HG02642 (cell line): ENCODE results near the gene ADORA2B.
"Not testable (repeated sequence)": the region's sequence is repeated elsewhere in the genome, so short reads cannot be mapped to it uniquely, and the experiment has no call there.

Source experiments
- ATAC-seq: cut with Tn5 transposase; IDR thresholded peaks from one replicate; pipeline ENCODE4 v1.9.1; 2021; ENCODE audit warnings: mild to moderate bottlenecking; ENCODE audit not compliant: unreplicated experiment, poor library complexity

ADORA2B gene

DNA sequence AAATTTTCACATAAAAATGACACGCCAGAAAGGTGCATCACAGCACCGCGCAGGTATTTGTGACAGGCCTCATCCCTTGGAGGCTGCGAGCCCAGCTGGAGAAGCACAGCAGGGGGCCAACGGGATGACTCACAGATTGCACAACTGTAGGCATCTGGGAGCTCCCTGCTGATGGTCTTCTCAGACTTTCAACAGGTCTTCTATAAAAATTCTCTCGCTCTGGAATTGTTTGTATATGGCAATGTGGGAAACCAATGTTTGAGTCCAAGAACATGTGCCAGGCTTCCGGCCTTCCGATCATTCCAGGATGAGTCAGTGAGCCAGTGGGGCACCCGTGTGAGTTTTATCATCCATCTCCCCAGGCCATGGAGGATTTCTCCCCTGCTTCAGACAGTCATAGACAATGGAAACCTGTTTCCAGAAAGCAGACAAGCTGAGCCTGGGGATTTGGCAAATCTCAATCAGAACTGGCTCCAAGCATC, 24.1 kb upstream of the ADORA2B start:
- no peak for ATAC-seq

DNA sequence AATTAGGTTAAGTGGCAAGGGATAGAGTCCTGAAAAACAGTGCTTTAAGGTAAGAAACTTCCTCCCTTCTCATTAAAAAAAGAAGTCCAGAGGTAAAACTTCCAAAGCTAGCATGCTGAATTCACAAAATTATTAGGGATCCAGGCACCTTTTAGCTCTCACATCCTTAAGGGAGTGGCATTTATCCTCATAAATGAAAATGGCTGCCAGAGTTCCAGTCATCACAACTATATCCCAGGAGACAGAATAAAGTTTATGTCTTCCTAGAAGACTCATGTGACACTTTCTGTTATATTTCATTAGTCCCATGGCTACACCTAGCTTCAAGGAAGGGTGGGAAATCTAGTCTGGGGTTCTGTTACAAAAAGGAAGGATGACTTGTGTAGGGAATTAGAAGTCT, 23.3 kb upstream of the ADORA2B start:
- ATAC-seq: no peak

DNA sequence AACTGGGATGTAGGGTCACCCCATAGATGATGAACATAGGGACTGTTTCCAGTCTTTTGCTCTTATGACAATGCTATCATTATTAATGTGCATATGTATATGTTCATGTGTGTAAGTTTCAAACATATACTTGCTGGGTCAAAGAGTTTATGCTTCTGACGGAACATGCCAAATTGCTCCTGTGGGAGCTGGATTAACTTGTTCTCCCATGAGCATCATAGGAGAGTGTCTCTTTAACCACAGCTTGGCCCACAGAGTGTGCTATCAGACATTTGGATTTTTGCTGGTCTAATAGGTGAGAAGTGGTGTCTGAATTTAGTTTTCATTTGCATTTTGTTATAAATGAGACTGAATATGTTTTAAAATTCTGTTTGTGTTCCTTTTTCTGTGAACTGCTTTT, 22.3 kb upstream of the ADORA2B start:
- ATAC-seq: no peak

DNA sequence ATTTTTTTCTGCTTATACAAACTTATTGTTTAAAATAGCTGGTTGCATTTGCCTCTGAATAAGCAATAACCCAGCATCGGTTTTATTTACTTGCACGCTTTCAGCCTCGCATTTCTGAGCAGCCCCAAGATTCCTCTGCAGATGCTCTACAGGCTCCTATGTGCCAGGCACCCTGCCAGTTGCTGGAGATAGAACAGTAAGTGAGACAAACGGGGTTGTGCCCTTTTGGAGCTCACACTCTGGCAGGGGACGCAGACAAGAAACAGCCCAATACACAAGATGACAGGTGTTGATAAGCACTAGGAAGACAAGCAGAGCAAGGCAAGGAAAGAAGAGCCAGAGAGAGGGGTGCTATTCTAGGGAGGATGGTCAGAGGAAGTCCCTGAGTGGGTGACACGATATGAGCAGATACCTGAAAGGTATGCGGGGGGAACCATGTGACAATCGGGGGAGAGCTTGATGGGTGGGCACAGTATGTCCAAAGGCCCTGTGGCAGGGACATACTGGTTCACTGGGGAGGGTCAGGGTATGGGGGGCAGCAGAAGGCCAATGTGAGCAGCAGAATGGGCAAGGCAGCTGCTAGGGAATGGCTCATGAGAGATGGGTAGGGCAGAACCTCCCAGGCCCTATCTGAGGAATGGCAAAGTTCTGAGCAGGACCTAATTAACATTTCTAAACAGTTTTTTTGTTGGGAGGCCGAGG, 18.7 kb upstream of the ADORA2B start:
- no peak for ATAC-seq

DNA sequence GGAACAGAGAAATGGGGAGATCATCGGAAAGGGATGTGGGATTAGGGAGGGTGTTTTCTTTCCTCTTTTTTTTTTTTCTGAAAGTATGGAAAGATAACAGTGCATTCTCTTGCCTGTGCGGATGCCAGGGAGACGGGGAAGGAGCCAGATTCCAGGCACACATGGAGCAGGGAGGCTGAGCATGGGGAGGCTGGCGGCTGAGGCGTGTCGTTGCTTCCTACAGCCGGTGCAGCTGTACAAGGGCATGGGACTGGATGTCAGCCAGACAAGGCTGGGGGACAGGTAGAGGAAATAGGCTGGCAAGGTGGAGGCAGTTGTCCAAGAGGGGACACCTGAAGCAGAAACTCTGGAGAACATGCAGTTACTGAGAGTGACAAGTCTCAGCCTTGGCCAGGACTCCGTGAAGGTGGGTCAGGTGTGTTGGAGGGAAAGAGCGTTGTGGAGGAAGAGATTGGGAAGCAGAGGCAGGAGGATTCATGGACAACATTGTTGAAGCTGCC, 16.6 kb upstream of the ADORA2B start:
- no peak for ATAC-seq

DNA sequence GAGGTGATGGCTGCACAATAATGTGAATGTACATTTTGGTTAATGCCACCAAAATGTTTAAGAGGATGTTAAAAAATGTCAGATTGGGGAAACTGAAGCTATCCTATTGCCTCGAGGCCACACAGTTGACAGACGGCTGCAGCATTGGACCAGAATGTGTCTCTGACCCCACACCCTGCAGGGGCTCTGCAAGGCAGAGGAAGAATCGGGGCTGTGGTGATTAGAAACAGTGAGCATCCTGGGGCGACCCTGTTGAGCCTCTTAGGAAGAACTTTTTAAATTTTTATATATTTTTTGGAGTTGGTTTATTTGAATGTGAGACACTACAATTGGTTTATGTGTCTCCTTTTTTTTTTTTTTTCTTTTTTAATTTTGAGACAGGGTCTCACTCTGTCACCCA, 15.0 kb upstream of the ADORA2B start:
- ATAC-seq: no peak

DNA sequence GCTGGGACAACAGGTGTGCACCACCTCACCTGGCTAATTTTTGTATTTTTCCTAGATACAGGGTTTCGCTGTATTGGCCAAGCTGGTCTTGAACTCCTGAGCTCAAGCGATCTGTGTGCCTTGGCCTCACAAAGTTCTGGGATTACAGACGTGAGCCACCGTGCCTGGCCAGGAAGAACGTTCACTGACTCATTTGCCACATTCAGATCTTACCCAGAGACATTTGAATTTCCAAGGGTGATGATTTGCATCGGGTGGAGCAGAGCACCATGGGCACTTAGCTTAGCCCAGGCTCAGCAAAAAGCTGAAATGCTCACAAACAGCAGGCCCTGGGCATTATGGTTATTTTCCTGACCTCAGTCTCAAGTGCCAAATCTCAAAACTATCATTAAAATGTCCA, 14.5 kb upstream of the ADORA2B start:
- ATAC-seq: no peak

DNA sequence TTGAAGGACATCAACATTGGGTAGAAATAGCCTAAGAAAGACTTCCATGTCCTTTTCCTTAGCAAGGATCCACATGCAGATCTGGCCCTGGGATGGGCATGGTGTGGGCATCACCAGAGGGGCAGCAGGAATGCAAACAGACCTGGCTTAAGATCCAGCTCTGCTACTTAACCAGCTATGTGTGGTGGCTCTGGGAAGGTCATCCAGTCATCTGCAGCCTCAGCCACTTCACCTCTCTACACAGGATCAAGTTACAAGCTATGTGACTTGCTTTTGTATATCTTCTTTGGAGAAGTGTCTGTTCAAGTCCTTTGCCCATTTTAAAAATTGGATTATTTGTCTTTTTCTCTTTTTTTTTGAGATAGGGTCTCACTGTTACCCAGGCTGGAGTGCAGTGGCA, 13.5 kb upstream of the ADORA2B start:
- no peak for ATAC-seq

DNA sequence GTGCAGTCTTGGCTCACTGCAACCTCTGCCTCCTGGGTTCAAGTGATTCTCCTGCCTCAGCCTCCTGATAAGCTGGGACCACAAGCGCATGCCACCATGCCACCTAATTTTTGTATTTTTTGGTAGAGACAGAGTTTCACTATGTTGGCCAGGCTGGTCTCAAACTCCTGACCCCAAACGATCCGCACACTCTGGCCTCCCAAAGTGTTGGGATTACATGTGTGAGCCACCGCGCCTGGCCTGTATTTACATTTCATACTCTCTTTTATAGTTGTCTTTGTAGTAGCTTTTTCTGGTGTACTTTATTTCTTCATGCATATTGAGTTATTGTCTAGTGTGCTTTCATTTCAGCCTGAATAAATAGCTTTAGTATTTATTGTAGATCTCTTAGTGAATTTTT, 10.1 kb upstream of the ADORA2B start:
- ATAC-seq: no peak

DNA sequence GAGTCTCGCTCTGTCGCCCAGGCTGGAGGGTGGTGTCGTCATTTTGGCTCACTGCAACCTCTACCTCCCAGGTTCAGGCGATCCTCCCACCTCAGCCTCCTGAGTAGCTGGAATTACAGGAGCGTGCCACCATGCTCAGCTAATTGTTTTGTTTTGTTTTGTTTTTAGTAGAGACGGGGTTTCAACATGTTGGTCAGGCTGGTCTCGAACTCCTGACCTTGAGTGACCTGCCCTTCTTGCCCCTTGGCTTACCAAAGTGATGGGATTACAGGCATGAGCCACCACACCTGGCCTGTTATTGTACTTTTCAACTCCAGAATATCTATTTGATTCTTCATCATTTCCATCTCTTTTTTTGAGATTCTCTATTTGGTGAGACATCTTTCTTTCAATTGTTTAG, 9.0 kb upstream of the ADORA2B start:
- ATAC-seq: no peak

DNA sequence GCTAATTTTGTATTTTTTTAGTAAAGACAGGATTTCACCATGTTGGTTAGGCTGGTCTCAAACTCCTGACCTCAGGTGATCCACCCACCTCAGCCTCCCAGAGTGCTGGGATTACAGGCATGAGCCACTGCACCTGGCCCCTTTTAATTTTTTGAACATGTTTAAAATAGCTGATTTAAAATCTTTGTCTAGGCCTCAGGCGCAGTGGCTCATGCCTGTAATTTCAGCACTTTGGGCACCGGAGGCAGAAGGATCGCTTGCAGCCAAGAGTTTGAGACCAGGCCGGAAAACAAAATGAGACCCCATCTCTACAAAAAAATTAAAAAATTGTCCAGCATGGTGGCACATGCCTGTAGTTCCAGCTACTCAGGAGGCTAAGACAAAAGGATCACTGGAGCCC, 8.4 kb upstream of the ADORA2B start:
- ATAC-seq: not testable (repeated sequence)

DNA sequence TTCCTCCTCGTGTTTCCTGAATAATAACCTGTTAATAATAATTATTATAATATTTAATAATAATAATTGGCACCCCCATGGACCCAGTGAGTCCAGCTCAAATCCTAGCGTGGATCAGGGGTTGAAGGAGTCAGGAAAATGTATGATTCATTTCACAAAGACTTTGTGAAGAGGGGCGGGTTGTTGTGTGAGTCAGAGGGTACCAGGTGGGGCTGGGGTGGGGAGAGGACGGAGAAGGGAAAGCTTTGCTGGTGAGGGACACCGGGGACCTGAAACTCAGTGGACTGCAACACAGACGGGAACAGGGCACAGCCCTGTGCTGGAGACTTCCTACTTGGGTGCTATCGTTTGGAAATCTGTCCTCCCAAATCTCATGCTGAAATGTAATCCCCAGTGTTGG, 3.1 kb upstream of the ADORA2B start:
- ATAC-seq: no peak

DNA sequence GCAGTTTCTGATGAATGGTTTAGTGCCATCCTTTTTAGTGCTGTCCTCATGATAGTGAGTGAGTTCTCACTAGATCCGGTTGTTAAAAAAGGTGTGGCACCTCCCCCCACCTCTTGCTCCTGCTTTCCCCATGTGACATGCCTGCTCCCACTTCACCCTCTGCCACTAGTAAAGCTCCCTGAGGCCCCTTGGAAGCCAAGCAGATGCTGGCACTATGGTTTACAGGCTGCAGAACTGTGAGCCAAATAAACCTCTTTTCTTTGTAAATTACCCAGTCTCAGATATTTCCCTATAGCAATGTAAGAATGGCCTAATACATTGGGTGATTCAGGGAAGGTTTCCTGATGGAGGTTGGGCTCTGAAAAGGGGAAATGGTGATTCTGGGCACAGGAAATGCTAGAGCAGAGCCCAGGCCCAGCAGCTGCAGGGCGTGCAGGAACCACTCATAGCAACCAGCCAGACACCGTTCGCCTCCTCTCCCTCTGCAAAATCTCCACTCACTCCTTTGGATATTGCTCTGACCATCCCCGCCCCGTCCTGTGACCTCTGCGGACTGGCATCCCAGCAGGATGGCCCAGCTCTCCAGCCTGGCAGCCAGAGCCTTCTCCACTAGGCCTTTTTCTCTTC, 2.6 kb upstream of the ADORA2B start:
- no peak for ATAC-seq

DNA sequence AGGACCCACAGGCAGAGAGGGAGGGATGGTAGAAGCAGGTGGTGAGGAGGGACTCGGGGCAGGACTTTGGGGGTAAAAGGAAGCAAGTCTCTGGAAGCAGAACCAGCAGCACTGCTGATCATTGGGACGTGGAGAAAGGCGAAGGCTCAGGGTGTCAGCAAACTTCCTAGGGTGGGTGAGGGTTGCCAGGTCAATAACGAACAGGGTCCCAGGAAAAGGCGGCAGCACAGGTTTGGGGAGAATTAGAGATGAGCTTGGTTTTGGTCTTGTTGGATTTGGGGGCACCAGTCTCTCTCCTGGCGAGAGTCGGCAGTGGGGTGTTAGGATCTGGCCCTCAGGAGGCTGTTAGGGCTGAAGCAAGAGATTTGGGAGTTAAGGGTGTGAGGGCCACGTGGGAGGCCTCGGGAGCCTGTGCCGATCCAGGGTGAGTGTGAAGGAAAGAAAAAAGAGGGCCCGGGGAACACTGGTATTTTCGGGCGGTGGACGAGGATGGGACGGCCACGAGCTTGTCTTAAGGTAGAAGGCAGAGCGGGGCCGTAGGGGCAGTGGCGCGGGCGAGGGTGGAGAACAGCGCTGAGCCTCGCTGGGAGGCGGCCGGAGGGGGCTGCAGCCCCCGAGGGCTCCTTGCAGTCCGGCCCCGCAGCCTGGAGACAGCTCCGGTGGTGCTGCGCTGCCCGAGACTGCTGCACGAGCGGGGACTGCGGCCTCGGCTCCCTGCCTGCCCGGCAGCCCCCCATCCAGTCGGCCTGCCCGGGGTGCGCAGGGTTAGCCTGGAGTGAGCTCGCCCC, 765 bp upstream of the ADORA2B start:
- no peak for ATAC-seq

DNA sequence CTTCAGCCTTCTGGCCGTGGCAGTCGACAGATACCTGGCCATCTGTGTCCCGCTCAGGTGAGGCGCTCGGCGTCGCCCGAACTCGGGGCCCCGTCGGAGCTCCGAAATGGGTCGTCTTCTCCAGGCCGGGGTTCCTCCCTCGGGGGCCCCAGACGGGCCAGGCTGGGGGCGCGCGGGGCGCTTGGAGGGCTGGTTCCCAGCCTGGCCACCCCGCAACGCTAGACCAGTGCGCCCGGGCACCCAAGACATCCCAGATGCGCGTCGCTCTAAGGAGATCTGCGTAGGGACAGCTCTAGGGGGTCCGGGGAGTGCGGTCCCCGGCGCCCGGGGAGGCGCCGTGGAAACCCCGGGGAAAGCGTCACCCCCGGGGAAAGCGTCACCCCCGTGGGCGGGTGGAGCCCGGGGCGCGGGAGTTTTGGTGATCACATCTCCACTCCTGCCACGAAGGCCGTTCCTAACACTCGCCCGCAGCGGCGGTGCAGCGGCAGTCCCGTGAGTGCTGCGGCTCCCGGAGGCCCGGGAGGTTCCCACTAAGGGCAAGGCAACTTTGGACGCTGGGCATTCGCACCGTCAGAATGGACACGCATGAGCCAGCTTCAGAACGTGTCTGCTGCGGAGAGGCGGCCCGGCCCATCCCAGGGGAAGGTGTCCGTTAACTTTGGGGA, 729 bp downstream of the ADORA2B start:
- ATAC-seq: peak; percentile 21

DNA sequence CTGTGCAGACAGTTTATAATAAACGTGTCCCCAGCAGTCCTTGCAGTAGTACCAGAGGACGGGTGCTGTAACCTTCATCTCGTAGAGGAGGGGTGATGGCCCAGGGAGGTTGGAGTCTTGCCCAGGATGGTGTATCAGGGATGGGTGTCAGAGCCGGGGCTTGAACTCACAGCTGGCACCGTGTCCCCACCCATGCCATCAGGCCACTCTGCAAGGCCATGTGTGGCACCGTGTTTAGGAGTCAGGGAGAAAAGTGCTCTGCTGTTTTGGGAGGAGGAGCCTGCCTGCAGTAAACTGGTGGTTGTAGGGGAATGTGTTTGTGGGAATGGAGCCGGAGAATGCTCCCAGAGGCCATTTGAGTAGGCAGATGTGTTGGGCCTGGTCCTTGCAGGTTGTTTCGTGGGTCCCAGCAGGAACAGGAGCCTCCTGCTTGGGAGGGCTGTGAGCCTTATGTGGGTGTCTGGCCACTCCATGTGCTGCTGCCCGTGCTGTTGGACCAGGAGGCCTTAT, 1.7 kb downstream of the ADORA2B start:
- no peak for ATAC-seq

DNA sequence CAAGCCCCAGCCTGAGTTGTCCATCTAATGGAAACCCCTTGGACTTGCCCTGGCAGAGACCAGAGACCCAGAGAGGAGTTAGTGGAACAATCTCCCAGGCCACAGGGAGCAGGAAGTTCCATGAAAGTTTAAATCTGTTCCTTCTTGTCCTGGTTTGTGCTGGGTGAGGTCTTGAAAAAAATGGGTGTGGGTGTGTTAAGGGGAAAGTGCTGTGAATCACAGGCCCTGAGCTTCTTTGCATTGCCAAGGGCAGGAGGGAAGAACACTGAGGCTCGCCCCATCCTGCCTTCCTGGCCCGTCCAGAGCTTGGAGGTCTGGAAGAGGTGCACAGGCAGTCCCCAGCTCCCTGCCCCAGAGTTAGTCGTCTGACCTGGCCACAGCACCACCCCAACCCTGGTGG, 2.3 kb downstream of the ADORA2B start:
- no peak for ATAC-seq

DNA sequence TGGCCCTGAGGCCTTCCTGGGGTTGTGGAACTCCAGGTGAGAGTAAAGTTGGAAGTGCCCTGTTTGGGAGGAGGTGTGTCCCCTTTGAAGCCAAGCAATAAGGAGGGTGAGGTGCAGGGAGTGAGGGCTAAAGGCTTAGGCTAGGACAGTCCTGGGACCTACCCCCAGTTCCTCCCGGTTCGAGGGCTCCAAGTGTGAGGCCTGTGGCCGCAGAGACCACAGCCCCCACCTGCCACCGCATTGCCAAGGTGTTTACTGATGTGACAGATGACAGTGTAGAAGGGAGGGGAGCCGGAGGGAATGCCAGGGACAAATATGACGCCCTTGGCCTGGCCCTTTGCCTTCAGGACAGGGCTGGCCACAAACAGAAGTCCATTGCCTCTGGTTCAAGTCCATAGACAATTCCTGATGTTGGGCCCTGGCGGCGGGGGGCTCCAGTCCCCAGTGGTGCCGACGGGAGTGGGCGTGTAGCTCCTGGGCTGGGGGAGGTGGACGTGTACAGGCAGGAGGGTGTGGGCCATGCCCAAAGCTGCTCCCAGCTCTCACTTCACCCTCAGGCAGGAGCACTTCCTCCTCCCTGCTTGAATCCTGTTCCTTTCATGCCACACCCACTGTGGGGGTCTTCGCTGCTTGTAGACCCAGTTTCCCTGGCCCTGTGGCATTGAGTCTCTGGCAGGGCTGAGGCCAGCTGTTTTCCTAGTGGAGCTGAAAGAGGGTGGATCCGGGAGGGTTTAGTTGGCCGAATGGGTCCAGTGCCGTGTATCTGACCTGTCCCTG, 3.2 kb downstream of the ADORA2B start:
- ATAC-seq: no peak

DNA sequence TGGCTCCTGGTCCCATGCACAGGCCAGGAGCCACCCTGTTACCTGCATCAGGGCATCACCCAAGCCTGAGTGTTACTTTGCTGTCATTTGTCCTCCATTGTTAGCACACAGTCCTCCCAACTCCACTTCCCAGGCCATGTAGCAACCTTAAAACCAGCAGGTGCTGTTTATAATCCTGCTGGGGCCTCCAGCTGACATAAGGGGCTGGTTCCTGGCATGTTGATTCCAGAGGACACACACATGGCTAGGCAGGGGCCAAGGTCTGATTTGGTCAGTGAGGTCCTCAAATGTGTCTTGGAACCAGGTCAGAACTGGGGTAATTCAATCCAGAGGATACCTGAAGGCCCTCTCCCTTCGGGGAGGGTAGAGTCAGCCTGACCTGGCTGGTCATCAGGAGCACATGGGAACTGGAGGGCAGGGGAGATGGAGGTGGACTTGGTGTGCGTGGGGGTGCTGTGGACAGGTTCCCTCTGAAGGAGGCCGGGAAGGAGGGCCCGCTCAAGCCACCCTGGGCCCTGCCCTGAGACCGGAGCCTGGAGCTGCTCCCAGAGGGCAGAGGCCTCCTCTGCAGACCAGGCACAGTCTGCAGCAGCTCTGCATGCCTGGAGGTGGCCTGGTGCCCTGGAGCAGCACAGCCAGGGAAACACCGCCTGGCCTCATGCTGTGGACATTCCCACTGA, 6.6 kb downstream of the ADORA2B start:
- ATAC-seq: no peak
